Kidney (tissue), 14 donors: ENCODE results near the gene DNAI4. TPM values are rescaled to one million over a fixed set of nuclear protein-coding genes. Genes with fewer than 3 reads are reported as not detected.
"Not testable (repeated sequence)": the region's sequence is repeated elsewhere in the genome, so short reads cannot be mapped to it uniquely, and the experiment has no call there.

ENCODE experiments used
- DNase-seq, 5 donors: peaks; one replicate each; pipeline ENCODE4 v3.0.0-alpha.2; 2013 to 2020
- FAIRE-seq: peaks from 2 replicates; lab custom pipeline; 2012; peaks lifted over from hg19 to GRCh38; lab: Jason Lieb, UNC
- H3K27ac ChIP-seq, 2 donors: one replicate each; pipeline ENCODE4 v1.7.0; 2013; ENCODE audit warnings: low read depth in 2 of 2, low read length in 2 of 2, inconsistent platforms in 1 of 2
- H3K27me3 ChIP-seq: one replicate; pipeline ENCODE4 v1.7.1; 2013; ENCODE audit warnings: low read length, inconsistent platforms; ENCODE audit not compliant: control insufficient read depth, insufficient read depth
- H3K36me3 ChIP-seq, 3 donors: one replicate each; pipeline versions ENCODE4 v1.7.0 to v1.7.1; 2013; ENCODE audit warnings: low read length in 3 of 3, control low read depth in 1 of 3, inconsistent platforms in 1 of 3; ENCODE audit not compliant: insufficient read depth in 3 of 3, control insufficient read depth in 2 of 3
- H3K4me1 ChIP-seq, 3 donors: one replicate each; pipeline versions ENCODE4 v1.7.0 to v1.7.1; 2013; ENCODE audit warnings: low read length in 3 of 3, inconsistent platforms in 1 of 3, low read depth in 1 of 3; ENCODE audit not compliant: control insufficient read depth in 2 of 3, insufficient read depth in 2 of 3
- H3K4me3 ChIP-seq, 3 donors: one replicate each; pipeline versions ENCODE4 v1.7.0 to v1.8.1; 2013; ENCODE audit warnings: low read length in 3 of 3, control low read depth in 1 of 3, inconsistent platforms in 1 of 3
- H3K9ac ChIP-seq, 3 donors: one replicate each; pipeline versions ENCODE4 v1.7.0 to v1.7.1; 2013; ENCODE audit warnings: low read length in 3 of 3, control low read depth in 1 of 3, inconsistent platforms in 1 of 3
- H3K9me3 ChIP-seq, 3 donors: one replicate each; pipeline versions ENCODE4 v1.7.0 to v1.7.1; 2013; ENCODE audit warnings: low read length in 3 of 3, control low read depth in 1 of 3, inconsistent platforms in 1 of 3; ENCODE audit not compliant: control insufficient read depth in 2 of 3, insufficient read depth in 1 of 3
- intact Hi-C: fragments of 100-400 bp; cut with DNase I; formaldehyde crosslinking; loops from one replicate; pipeline ENCODE4 v1.11.1; 2022
- polyA plus RNA-seq: library from polyadenylated mRNA; stranded (reverse); fragments of 350-450 nt; fragmentation: Illumina TruSeq; extraction: RNeasy Lipid Tissue Mini Kit (QIAGEN cat#74804); gene quantifications from one replicate; pipeline ENCODE4 v1.2.3, GENCODE V29; 2014; ENCODE audit warnings: low read depth, low replicate concordance; ENCODE audit not compliant: insufficient read depth
- total RNA-seq: library from RNA; stranded (reverse); fragmentation: NEBNext Ultra II Directional; extraction: Animal tissue kit (Norgen Biotek cat#: 25700); gene quantifications from one replicate; pipeline ENCODE4 v1.2.1, GENCODE V29; 2021
- TF ChIP-seq, protein P1 (sequence below): IDR thresholded peaks from 3 replicates; pipeline ENCODE4 v1.5.1; 2012; ENCODE audit warnings: mild to moderate bottlenecking, moderate library complexity, borderline replicate concordance; ENCODE audit not compliant: insufficient read depth; ENCODE audit errors: extremely low read depth
- donor health status: control.
- donor health status: control.
- donor health status: control.
- donor health status: control.
- donor health status: control.
- donor health status: DM: yes; HTN: yes; CAD: no.
- donor health status: Normal renal cell carcinoma (clear cell type).

DNAI4 gene
- total and polyA plus RNA-seq, 2 donors from 2014 or later: 4.1 to 26.8 TPM

DNA sequence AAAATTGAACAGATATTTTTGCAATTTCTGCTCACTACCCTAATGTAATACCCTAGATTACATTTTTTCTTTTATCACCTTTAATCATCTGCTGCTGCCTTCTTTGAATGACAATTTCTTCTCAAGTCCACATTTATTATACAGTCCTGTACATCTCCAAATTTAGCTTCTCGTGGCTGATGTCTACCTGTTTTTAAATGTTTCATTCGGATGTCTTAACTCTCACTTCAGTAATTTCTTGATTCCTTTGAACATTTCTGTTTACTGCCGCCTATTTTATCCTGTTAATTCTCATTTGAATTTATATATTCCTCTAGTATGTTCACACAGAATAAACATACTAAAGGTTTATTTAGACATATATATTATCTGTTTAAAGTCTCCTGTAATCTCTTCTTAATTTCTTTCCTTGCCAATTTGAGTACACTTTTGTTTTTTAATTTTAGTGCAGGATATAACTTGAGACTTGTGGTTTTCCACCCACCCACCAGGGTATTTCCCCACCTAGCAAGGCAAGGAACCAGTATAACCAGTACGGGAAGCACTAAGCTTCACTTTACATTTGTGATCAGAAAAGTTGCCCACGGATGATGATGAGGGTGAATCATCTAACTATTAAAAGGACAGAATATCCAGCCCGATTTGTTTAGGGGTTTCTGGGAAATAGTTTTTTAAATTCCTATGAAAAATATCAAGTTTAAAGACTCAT is 136.3 kb downstream of the DNAI4 start:
- TF ChIP-seq, protein P1, sequence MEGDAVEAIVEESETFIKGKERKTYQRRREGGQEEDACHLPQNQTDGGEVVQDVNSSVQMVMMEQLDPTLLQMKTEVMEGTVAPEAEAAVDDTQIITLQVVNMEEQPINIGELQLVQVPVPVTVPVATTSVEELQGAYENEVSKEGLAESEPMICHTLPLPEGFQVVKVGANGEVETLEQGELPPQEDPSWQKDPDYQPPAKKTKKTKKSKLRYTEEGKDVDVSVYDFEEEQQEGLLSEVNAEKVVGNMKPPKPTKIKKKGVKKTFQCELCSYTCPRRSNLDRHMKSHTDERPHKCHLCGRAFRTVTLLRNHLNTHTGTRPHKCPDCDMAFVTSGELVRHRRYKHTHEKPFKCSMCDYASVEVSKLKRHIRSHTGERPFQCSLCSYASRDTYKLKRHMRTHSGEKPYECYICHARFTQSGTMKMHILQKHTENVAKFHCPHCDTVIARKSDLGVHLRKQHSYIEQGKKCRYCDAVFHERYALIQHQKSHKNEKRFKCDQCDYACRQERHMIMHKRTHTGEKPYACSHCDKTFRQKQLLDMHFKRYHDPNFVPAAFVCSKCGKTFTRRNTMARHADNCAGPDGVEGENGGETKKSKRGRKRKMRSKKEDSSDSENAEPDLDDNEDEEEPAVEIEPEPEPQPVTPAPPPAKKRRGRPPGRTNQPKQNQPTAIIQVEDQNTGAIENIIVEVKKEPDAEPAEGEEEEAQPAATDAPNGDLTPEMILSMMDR: no peak
- Histone ChIP-seq H3K36me3 (no peaks in the 10 kb centered on the region), H3K27ac (no peak overlapping the region), H3K9me3 (no peaks in the 10 kb centered on the region), H3K4me1 (no peaks in the 10 kb centered on the region), H3K27me3 (no peaks in the 10 kb centered on the region), H3K4me3 (no peak overlapping the region), H3K9ac (no peak overlapping the region)
- FAIRE-seq (no peak), DNase-seq (no peak)
- intact Hi-C loops: no loop called here

DNA sequence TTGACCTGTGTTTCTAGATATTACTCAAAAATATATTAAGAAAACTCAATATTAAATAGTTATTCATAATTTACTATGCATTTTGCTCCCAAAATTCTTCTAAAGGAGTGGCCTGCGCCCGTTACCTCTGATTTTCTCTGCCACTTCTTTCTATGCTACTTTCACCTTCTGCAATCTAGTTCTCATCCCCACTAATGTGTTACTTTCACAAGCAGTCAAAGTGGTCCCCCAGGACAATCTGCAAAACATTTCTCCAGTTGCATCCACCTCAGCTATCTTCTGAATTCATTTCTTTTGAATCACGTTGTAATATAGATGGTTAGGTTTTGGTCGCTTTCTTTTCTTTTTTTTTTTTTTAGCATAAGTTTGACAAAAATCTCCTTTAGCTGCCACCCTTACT is 137.0 kb downstream of the DNAI4 start:
- H3K27ac ChIP-seq: no peak overlapping the region
- H3K4me1 ChIP-seq: no peaks in the 10 kb centered on the region
- H3K4me3 ChIP-seq: no peak overlapping the region
- H3K27me3 ChIP-seq: no peaks in the 10 kb centered on the region
- H3K9me3 ChIP-seq: no peaks in the 10 kb centered on the region
- H3K36me3 ChIP-seq: no peaks in the 10 kb centered on the region
- TF ChIP-seq, protein P1: no peak
- FAIRE-seq (no peak), DNase-seq (no peak)
- intact Hi-C loops: no loop called here
- no peak overlapping the region for H3K9ac ChIP-seq

DNA sequence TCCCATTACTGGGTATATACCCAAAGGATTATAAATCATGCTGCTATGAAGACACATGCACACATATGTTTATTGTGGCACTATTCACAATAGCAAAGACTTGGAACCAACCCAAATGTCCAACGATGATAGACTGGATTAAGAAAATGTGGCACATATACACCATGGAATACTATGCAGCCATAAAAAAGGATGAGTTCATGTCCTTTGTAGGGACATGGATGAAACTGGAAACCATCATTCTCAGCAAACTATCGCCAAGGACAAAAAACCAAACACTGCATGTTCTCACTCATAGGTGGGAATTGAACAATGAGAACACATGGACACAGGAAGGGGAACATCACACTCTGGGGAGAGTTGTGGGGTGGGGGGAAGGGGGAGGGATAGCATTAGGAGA is 138.9 kb downstream of the DNAI4 start:
- H3K4me1 ChIP-seq, H3K27me3 ChIP-seq, FAIRE-seq, H3K27ac ChIP-seq, H3K9ac ChIP-seq, H3K36me3 ChIP-seq, intact Hi-C loops, H3K4me3 ChIP-seq, DNase-seq, H3K9me3 ChIP-seq: not testable (repeated sequence)

DNA sequence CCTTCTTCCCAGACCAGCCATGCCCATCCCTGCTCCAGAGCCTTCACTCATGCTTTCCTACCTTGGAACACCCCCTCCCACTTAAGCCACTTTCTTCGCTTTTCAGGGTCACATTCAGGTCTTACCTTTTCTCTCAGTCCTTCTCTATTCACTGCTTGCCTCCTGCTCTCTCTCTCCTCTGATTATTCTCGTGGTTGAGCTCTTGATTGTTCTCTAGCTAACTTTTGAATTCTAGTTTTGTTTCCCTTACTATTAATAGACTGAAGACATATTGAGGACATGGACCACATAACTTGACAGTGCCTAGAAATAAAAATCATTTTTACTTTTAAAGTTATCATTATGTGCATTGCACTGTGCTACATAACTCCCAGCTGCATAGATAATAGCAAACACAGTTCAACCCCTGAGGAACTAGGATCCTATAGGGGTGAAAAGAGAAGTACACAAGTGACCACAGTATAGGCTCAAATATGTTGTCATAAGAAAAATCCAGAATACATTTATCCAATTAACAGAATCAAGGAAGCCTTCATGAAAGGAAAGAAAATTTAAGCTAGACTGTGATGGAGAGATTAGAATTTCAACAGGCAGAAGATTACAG is 145.1 kb downstream of the DNAI4 start:
- Histone ChIP-seq H3K27ac (no peak overlapping the region), H3K27me3 (no peaks in the 10 kb centered on the region), H3K4me1 (no peaks in the 10 kb centered on the region), H3K36me3 (no peaks in the 10 kb centered on the region), H3K9me3 (no peaks in the 10 kb centered on the region), H3K4me3 (no peak overlapping the region), H3K9ac (no peak overlapping the region)
- no peak for DNase-seq
- intact Hi-C loops: no loop called here
- FAIRE-seq: no peak
- TF ChIP-seq, protein P1: no peak
